ENCODE results near the gene ZC3H11A.
"Not testable (repeated sequence)": the region's sequence is repeated elsewhere in the genome, so short reads cannot be mapped to it uniquely, and the experiment has no call there.

The ZC3H11A gene

GRCh38 chr1:203781962-203782361, 13.5 kb upstream of the ZC3H11A start:
- DNase-seq (ENCODE audit: low spot score) = no peak

- no peak for DNase-seq (ENCODE audit: low spot score)
These were observed 5.5 kb upstream of the ZC3H11A start for GRCh38 chr1:203789966-203790365.

GRCh38 chr1:203791498-203791897, 3.9 kb upstream of the ZC3H11A start:
- no peak for DNase-seq (ENCODE audit: low spot score)

GRCh38 chr1:203792486-203792885, 2.9 kb upstream of the ZC3H11A start:
- DNase-seq (ENCODE audit: low spot score) = no peak

- DNase-seq (ENCODE audit: low spot score) = not testable (repeated sequence)
These were observed 1.9 kb upstream of the ZC3H11A start for GRCh38 chr1:203793561-203793960.

- DNase-seq (ENCODE audit: low spot score) = no peak
These were observed 521 bp upstream of the ZC3H11A start for GRCh38 chr1:203794764-203795440.

- DNase-seq (ENCODE audit: low spot score) = peak; percentile 10
These were observed 798 bp downstream of the ZC3H11A start for GRCh38 chr1:203796236-203796605.

GRCh38 chr1:203797216-203797615, 1.8 kb downstream of the ZC3H11A start:
- no peak for DNase-seq (ENCODE audit: low spot score)

- no peak for DNase-seq (ENCODE audit: low spot score)
These were observed 2.7 kb downstream of the ZC3H11A start for GRCh38 chr1:203797948-203798655.

GRCh38 chr1:203799157-203799556, 3.7 kb downstream of the ZC3H11A start:
- DNase-seq (ENCODE audit: low spot score) = no peak

GRCh38 chr1:203799971-203800370, 4.5 kb downstream of the ZC3H11A start:
- no peak for DNase-seq (ENCODE audit: low spot score)

GRCh38 chr1:203805689-203806088, 10.3 kb downstream of the ZC3H11A start:
- DNase-seq (ENCODE audit: low spot score) = no peak

GRCh38 chr1:203807196-203807595, 11.8 kb downstream of the ZC3H11A start:
- no peak for DNase-seq (ENCODE audit: low spot score)

- no peak for DNase-seq (ENCODE audit: low spot score)
These were observed 18.3 kb downstream of the ZC3H11A start for GRCh38 chr1:203813581-203814341.

- DNase-seq (ENCODE audit: low spot score) = no peak
These were observed 23.0 kb downstream of the ZC3H11A start for GRCh38 chr1:203818399-203818798.

- no peak for DNase-seq (ENCODE audit: low spot score)
These were observed 27.9 kb downstream of the ZC3H11A start for GRCh38 chr1:203823306-203823705.

- no peak for DNase-seq (ENCODE audit: low spot score)
These were observed 30.8 kb downstream of the ZC3H11A start for GRCh38 chr1:203826175-203826574.

GRCh38 chr1:203828002-203828401, 32.6 kb downstream of the ZC3H11A start:
- DNase-seq (ENCODE audit: low spot score) = no peak

GRCh38 chr1:203828503-203828902, 33.1 kb downstream of the ZC3H11A start:
- DNase-seq (ENCODE audit: low spot score) = no peak

GRCh38 chr1:203829247-203829646, 33.8 kb downstream of the ZC3H11A start:
- not testable (repeated sequence) for DNase-seq (ENCODE audit: low spot score)

- DNase-seq (ENCODE audit: low spot score) = no peak
These were observed 40.1 kb downstream of the ZC3H11A start for GRCh38 chr1:203835476-203835875.

GRCh38 chr1:203839081-203839480, 43.7 kb downstream of the ZC3H11A start:
- no peak for DNase-seq (ENCODE audit: low spot score)

- no peak for DNase-seq (ENCODE audit: low spot score)
These were observed 44.9 kb downstream of the ZC3H11A start for GRCh38 chr1:203840208-203840808.

Measured in CD4-positive, alpha-beta T cell treated with Interleukin-6 at 100 ng/mL for 8 hours (primary cell).